OCI-LY7 (cell line): ENCODE measurements around the gene AUTS2. TPM values are rescaled to one million over a fixed set of nuclear protein-coding genes. Genes with fewer than 3 reads are reported as not detected.

Experiments used
- BruUV-seq: library from RNA; stranded (reverse); fragments of 400-500 nt; replicated peaks from 2 replicates; lab custom pipeline; 2021; lab: Mats Ljungman, UMichigan
- CTCF ChIA-PET: fragments of 300-600 bp; sonication (Branson Sonifier 250); formaldehyde crosslinking; loops from one replicate; lab custom pipeline; 2022; ENCODE audit warnings: antibody characterized with exemption; ENCODE audit not compliant: unreplicated experiment; lab: Charles Lee
- POLR2A ChIA-PET: fragments of 300-600 bp; sonication (Branson Sonifier 250); formaldehyde crosslinking; loops from one replicate; lab custom pipeline; 2022; ENCODE audit warnings: antibody characterized with exemption; lab: Charles Lee
- DNase-seq: peaks from one replicate; pipeline ENCODE4 v3.0.0-alpha.2; 2015; ENCODE audit warnings: low spot score
- H2AFZ ChIP-seq: fragments of 200-600 bp; sonication (generic), shearing (Covaris generic); 2 replicates; pipeline ENCODE4 v1.6.1; 2014; ENCODE audit warnings: mild to moderate bottlenecking, antibody characterized with exemption, low read length, moderate library complexity
- H3K27ac ChIP-seq: fragments of 200-600 bp; sonication (generic); 2 replicates; pipeline ENCODE4 v1.5.1; 2014; ENCODE audit warnings: mixed run types, low read depth, mild to moderate bottlenecking, moderate library complexity, low read length, inconsistent platforms; ENCODE audit not compliant: poor library complexity, severe bottlenecking
- H3K36me3 ChIP-seq: fragments of 200-600 bp; sonication (generic); 2 replicates; pipeline ENCODE4 v1.6.1; 2014; ENCODE audit warnings: mild to moderate bottlenecking, antibody characterized with exemption, low read length, moderate library complexity, mixed read lengths; ENCODE audit not compliant: insufficient read depth
- H3K4me1 ChIP-seq: fragments of 200-600 bp; sonication (generic); 2 replicates; pipeline ENCODE4 v1.5.1; 2014; ENCODE audit warnings: mild to moderate bottlenecking, low read length; ENCODE audit not compliant: insufficient read depth, poor library complexity, severe bottlenecking
- H3K4me2 ChIP-seq: fragments of 200-600 bp; sonication (generic); 2 replicates; pipeline ENCODE4 v1.6.1; 2014; ENCODE audit warnings: mild to moderate bottlenecking, low read length
- H3K4me3 ChIP-seq: fragments of 200-600 bp; sonication (generic); 2 replicates; pipeline ENCODE4 v1.5.1; 2014; ENCODE audit warnings: mild to moderate bottlenecking, low read depth, low read length; ENCODE audit not compliant: poor library complexity, severe bottlenecking
- H3K79me2 ChIP-seq: fragments of 200-600 bp; sonication (generic); 2 replicates; pipeline ENCODE4 v1.6.1; 2016; ENCODE audit warnings: low read depth, mild to moderate bottlenecking, low read length, moderate library complexity, mixed read lengths; ENCODE audit not compliant: insufficient read depth
- H3K9me2 ChIP-seq: fragments of 200-600 bp; sonication (generic); 2 replicates; pipeline ENCODE4 v1.6.1; 2016; ENCODE audit warnings: mild to moderate bottlenecking, low read length, mixed read lengths; ENCODE audit not compliant: insufficient read depth
- H3K9me3 ChIP-seq: fragments of 200-600 bp; sonication (generic); 2 replicates; pipeline ENCODE4 v1.6.1; 2014; ENCODE audit warnings: mild to moderate bottlenecking, mixed run types, low read length, mixed read lengths
- H4K20me1 ChIP-seq: fragments of 200-600 bp; sonication (generic); 2 replicates; pipeline ENCODE4 v1.6.1; 2014; ENCODE audit warnings: mild to moderate bottlenecking, antibody characterized with exemption, low read length, moderate library complexity, mixed read lengths; ENCODE audit not compliant: insufficient read depth
- EZH2phosphoT487 ChIP-seq: fragments of 200-600 bp; sonication (generic); IDR thresholded peaks from 2 replicates; pipeline ENCODE4 v1.6.1; 2018; ENCODE audit warnings: low read depth, borderline replicate concordance, mild to moderate bottlenecking, mixed run types, antibody characterized with exemption, low read length, moderate library complexity, mixed read lengths
- intact Hi-C: fragments of 100-400 bp; cut with micrococcal nuclease; formaldehyde crosslinking; loops from one replicate; pipeline ENCODE4 v1.10.0; 2022; ENCODE audit not compliant: unreplicated experiment
- total RNA-seq, 2 experiments: library from RNA; depleted of rRNA in 1 of 2; stranded (reverse); fragments of >200 nt in 1 of 2; shearing (Covaris generic) in 1 of 2; gene quantifications; 2 replicates each; pipeline ENCODE4 v1.2.3, GENCODE V29; 2014 to 2022
- TF ChIP-seq, protein P1 (sequence below): fragments of 200-600 bp; sonication (generic); conservative IDR thresholded peaks from 2 replicates; pipeline ENCODE4 v1.5.1; 2014; ENCODE audit warnings: mild to moderate bottlenecking, antibody characterized with exemption, low read length, moderate library complexity, mixed read lengths

Gene AUTS2
- total RNA-seq, 2 experiments from 2014 or later = 37.9 to 78.5 TPM

DNA sequence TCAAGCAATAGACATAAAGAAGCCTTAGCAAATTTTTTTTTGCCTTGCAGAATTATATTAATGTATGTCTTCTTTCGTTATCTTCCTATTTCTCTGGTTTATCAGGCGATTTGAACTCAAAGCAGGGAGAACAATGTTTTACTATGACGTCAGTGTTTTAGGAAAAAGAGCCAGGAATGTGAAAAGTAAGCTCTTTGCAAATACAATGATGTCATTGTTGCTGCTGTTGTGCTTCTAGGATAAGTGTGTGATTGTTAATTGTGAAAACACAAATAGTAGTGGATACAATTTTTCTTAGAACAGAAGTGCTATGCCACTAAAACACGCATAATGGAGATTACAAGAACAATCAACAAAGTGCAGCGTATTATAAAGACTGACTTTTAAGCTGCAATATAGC is 9.5 kb upstream of the AUTS2 start:
- Histone ChIP-seq H3K9me2 (no peaks in the 10 kb centered on the region), H3K4me1 (no peaks in the 10 kb centered on the region), H3K79me2 (no peaks in the 10 kb centered on the region), H3K36me3 (no peaks in the 10 kb centered on the region), H4K20me1 (no peaks in the 10 kb centered on the region), H2AFZ (no peak overlapping the region), H3K27ac (no peak overlapping the region), H3K4me2 (no peak overlapping the region), H3K9me3 (peaks cover 14% of the 10 kb centered on the region; the same call in 1 of the 2 replicates), H3K4me3 (no peak overlapping the region)
- DNase-seq = no peak
- intact Hi-C loops = no loop called here
- no peak for TF ChIP-seq EZH2phosphoT487
- TF ChIP-seq, protein P1, sequence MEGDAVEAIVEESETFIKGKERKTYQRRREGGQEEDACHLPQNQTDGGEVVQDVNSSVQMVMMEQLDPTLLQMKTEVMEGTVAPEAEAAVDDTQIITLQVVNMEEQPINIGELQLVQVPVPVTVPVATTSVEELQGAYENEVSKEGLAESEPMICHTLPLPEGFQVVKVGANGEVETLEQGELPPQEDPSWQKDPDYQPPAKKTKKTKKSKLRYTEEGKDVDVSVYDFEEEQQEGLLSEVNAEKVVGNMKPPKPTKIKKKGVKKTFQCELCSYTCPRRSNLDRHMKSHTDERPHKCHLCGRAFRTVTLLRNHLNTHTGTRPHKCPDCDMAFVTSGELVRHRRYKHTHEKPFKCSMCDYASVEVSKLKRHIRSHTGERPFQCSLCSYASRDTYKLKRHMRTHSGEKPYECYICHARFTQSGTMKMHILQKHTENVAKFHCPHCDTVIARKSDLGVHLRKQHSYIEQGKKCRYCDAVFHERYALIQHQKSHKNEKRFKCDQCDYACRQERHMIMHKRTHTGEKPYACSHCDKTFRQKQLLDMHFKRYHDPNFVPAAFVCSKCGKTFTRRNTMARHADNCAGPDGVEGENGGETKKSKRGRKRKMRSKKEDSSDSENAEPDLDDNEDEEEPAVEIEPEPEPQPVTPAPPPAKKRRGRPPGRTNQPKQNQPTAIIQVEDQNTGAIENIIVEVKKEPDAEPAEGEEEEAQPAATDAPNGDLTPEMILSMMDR = no peak
- no TSS peak for BruUV-seq
- ChIA-PET CTCF (interaction anchor here (0.8 kb wide), 1 partner anchor 8 kb away, joined by 3 read pairs; no protein-coding TSS in a partner anchor), POLR2A (interaction anchor here (0.5 to 2.5 kb wide), 3 partner anchors 17 to 247 kb away, joined by 3 to 7 read pairs (median 7); no protein-coding TSS in a partner anchor)

DNA sequence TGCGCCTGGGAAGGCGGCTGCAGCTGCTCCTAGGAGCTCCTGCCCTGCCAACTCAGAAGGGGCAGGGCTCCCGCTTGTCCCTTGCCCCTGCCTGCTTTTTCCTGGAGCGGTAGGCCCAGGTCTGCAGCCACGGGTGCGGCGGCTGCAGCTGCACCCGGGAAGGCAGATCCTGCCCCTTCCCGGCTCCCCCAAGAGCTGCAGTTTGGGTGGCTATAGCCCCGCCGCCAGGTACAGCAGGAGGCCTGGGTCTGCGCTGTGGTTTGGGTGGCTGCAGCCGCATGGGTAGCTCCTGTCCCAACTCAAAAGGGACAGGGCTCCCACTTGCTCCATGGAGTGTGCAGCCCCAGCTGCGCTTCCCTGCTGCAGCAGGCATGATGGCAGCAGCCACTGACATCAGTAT is 6.5 kb upstream of the AUTS2 start:
- peaks cover 14% of the 10 kb centered on the region; the same call in 1 of the 2 replicates for H3K9me3 ChIP-seq
- TF ChIP-seq EZH2phosphoT487 = no peak
- TF ChIP-seq, protein P1 = no peak
- ChIA-PET CTCF (no interaction called here), POLR2A (no interaction called here)
- H3K4me3 ChIP-seq = no peak overlapping the region
- no peaks in the 10 kb centered on the region for H3K9me2 ChIP-seq
- no peak overlapping the region for H3K4me2 ChIP-seq
- BruUV-seq = no TSS peak
- H2AFZ ChIP-seq = no peak overlapping the region
- no peaks in the 10 kb centered on the region for H3K36me3 ChIP-seq
- peaks cover 7% of the 10 kb centered on the region for H3K4me1 ChIP-seq
- intact Hi-C loops = loop anchor here (10.0 kb wide), 1 partner anchor 1017 kb away; no protein-coding TSS in a partner anchor
- H4K20me1 ChIP-seq = no peaks in the 10 kb centered on the region
- no peak overlapping the region for H3K27ac ChIP-seq
- DNase-seq = no peak
- H3K79me2 ChIP-seq = no peaks in the 10 kb centered on the region

DNA sequence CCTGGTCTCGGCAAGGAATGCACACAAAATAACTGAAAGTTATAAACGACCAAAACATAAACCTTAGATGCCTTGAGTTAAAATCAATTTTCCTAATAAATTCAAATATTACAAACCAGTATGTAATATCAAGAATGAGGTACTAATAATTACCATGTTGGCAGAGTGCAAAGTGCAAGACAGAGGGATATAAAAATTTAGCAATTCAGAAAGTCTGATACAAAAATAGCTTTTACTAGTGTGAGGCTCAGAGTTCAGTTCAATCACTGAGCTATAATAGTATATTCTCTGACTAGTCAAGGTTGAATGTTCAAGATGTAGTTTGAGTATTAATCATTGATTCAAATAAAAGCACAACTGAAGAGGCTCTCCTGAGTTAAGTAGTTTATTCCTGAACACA is 4.8 kb upstream of the AUTS2 start:
- CTCF ChIA-PET = no interaction called here
- no peaks in the 10 kb centered on the region for H3K9me2 ChIP-seq
- no peaks in the 10 kb centered on the region for H3K79me2 ChIP-seq
- H2AFZ ChIP-seq = no peak overlapping the region
- no peak overlapping the region for H3K4me3 ChIP-seq
- H3K36me3 ChIP-seq = no peaks in the 10 kb centered on the region
- DNase-seq = no peak
- TF ChIP-seq, protein P1 = no peak
- no peak for TF ChIP-seq EZH2phosphoT487
- no peak overlapping the region for H3K4me2 ChIP-seq
- no peak overlapping the region for H3K27ac ChIP-seq
- POLR2A ChIA-PET = interaction anchor here (0.7 to 2.3 kb wide), 7 partner anchors 11 to 283 kb away, joined by 3 to 5 read pairs (median 3); no protein-coding TSS in a partner anchor
- H4K20me1 ChIP-seq = no peaks in the 10 kb centered on the region
- H3K9me3 ChIP-seq = peaks cover 14% of the 10 kb centered on the region; the same call in 1 of the 2 replicates
- peaks cover 16% of the 10 kb centered on the region for H3K4me1 ChIP-seq
- BruUV-seq = no TSS peak
- intact Hi-C loops = loop anchor here (10.0 kb wide), 1 partner anchor 1019 kb away; no protein-coding TSS in a partner anchor
